H1 (cell line): Measurements from ENCODE around the gene EGFR. TPM values are rescaled to one million over a fixed set of nuclear protein-coding genes. Genes with fewer than 3 reads are reported as not detected.

ENCODE experiments used
- CTCF ChIA-PET: fragments of 300-600 bp; sonication (Branson Sonifier 250); formaldehyde crosslinking; loops from one replicate; lab custom pipeline; 2021; ENCODE audit not compliant: partially characterized antibody; lab: Charles Lee
- POLR2A ChIA-PET: fragments of 300-600 bp; sonication (Branson Sonifier 250); formaldehyde crosslinking; loops from one replicate; lab custom pipeline; 2021; ENCODE audit warnings: inconsistent platforms; ENCODE audit not compliant: partially characterized antibody; lab: Charles Lee
- DNase-seq, 2 experiments: peaks; one replicate each; pipeline versions ENCODE4 v3.0.0 to v3.0.0-alpha.2; 2010 to 2022; ENCODE audit warnings: low spot score in 2 of 2, low read depth in 1 of 2, mixed read lengths in 1 of 2
- FAIRE-seq: peaks from 2 replicates; lab custom pipeline; 2011; peaks lifted over from hg19 to GRCh38; lab: Jason Lieb, UNC
- H2AFZ ChIP-seq: 2 replicates; pipeline ENCODE4 v1.8.1; 2012; ENCODE audit warnings: low read length, inconsistent platforms
- H2AK5ac ChIP-seq: 2 replicates; pipeline ENCODE4 v1.6.1; 2013; ENCODE audit warnings: low read depth, low read length
- H2BK120ac ChIP-seq: replicated peaks from 2 replicates; pipeline ENCODE3; 2013; ENCODE audit warnings: low read depth, low read length, inconsistent platforms
- H2BK12ac ChIP-seq: 2 replicates; pipeline ENCODE4 v1.6.1; 2013; ENCODE audit warnings: low read depth, low read length
- H2BK15ac ChIP-seq: 2 replicates; pipeline ENCODE4 v1.6.1; 2013; ENCODE audit warnings: low read length
- H2BK20ac ChIP-seq: 2 replicates; pipeline ENCODE4 v1.6.1; 2013; ENCODE audit warnings: low read length
- H2BK5ac ChIP-seq: 2 replicates; pipeline ENCODE4 v1.6.1; 2013; ENCODE audit warnings: low read depth, low read length
- H3K14ac ChIP-seq: 2 replicates; pipeline ENCODE4 v1.6.1; 2013; ENCODE audit warnings: inconsistent platforms; ENCODE audit not compliant: insufficient read length
- H3K18ac ChIP-seq: 2 replicates; pipeline ENCODE4 v1.6.1; 2013; ENCODE audit warnings: low read length; ENCODE audit errors: extremely low read depth
- H3K23ac ChIP-seq: 2 replicates; pipeline ENCODE4 v1.6.1; 2013; ENCODE audit warnings: inconsistent platforms; ENCODE audit not compliant: insufficient read length
- H3K23me2 ChIP-seq: 2 replicates; pipeline ENCODE4 v1.6.1; 2013; ENCODE audit warnings: low read depth, low read length
- H3K27ac ChIP-seq: 2 replicates; pipeline ENCODE4 v1.6.1; 2011; ENCODE audit warnings: low read depth, low read length, inconsistent platforms
- H3K27me3 ChIP-seq, 4 experiments: replicated peaks in 1 of 4; 1 replicate in 1 of 4; 2 replicates in 3 of 4; pipeline versions ENCODE4 v1.6.1 to v1.8.1; 2011 to 2013; ENCODE audit warnings: low read length in 3 of 4, mild to moderate bottlenecking in 3 of 4, inconsistent platforms in 2 of 4, mixed read lengths in 2 of 4, moderate library complexity in 1 of 4; ENCODE audit not compliant: control insufficient read depth in 3 of 4, insufficient read depth in 3 of 4; ENCODE audit errors: extremely low read depth in 1 of 4
- H3K36me3 ChIP-seq, 4 experiments: 2 replicates each; pipeline versions ENCODE4 v1.6.1 to v1.8.1; 2011 to 2013; ENCODE audit warnings: mild to moderate bottlenecking in 4 of 4, low read length in 3 of 4, moderate library complexity in 2 of 4, control low read depth in 1 of 4, inconsistent platforms in 1 of 4; ENCODE audit not compliant: insufficient read depth in 4 of 4, control insufficient read depth in 2 of 4
- H3K4ac ChIP-seq: replicated peaks from 2 replicates; pipeline ENCODE3; 2013; ENCODE audit warnings: low read length, low read depth, mixed read lengths, inconsistent platforms; ENCODE audit not compliant: insufficient read length
- H3K4me1 ChIP-seq, 4 experiments: replicated peaks in 1 of 4; 1 replicate in 1 of 4; 2 replicates in 3 of 4; pipeline versions ENCODE4 v1.6.1 to v1.8.1; 2011 to 2013; ENCODE audit warnings: low read length in 3 of 4, inconsistent platforms in 2 of 4, mixed read lengths in 1 of 4; ENCODE audit not compliant: insufficient read depth in 4 of 4, control insufficient read depth in 3 of 4
- H3K4me2 ChIP-seq, 2 experiments: 2 replicates each; pipeline versions ENCODE4 v1.6.1 to v1.8.1; 2011 to 2013; ENCODE audit warnings: low read depth in 2 of 2, low read length in 2 of 2, control low read depth in 1 of 2, inconsistent platforms in 1 of 2, mild to moderate bottlenecking in 1 of 2; ENCODE audit not compliant: insufficient read depth in 1 of 2
- H3K4me3 ChIP-seq, 4 experiments: fragments of 200-600, 300-600 bp in 1 of 4; sonication (generic), shearing (Covaris generic), sonication (Bioruptor Twin) in 1 of 4; 2 replicates each; pipeline versions ENCODE4 v1.5.1 to v1.8.1; 2011 to 2016; ENCODE audit warnings: low read length in 4 of 4, low read depth in 3 of 4, control low read depth in 2 of 4, inconsistent platforms in 2 of 4, mild to moderate bottlenecking in 2 of 4, mixed read lengths in 1 of 4, moderate library complexity in 1 of 4; ENCODE audit not compliant: insufficient read depth in 2 of 4; ENCODE audit errors: extremely low read depth in 1 of 4
- H3K56ac ChIP-seq: replicated peaks from 2 replicates; pipeline ENCODE3; 2013; ENCODE audit warnings: low read depth, mild to moderate bottlenecking, mixed read lengths, low read length, inconsistent platforms; ENCODE audit not compliant: insufficient read length
- H3K79me1 ChIP-seq: 2 replicates; pipeline ENCODE4 v1.6.1; 2013; ENCODE audit warnings: low read depth, low read length, control low read depth
- H3K79me2 ChIP-seq, 2 experiments: 2 replicates each; pipeline versions ENCODE4 v1.6.1 to v1.8.1; 2012 to 2013; ENCODE audit warnings: low read length in 2 of 2, mild to moderate bottlenecking in 2 of 2, inconsistent platforms in 1 of 2; ENCODE audit not compliant: insufficient read depth in 2 of 2, control insufficient read depth in 1 of 2
- H3K9ac ChIP-seq, 4 experiments: replicated peaks in 1 of 4; 1 replicate in 1 of 4; 2 replicates in 3 of 4; pipeline versions ENCODE4 v1.6.1 to v1.8.1; 2011 to 2013; ENCODE audit warnings: low read depth in 3 of 4, low read length in 3 of 4, control low read depth in 2 of 4, mild to moderate bottlenecking in 2 of 4, moderate library complexity in 2 of 4, inconsistent platforms in 1 of 4; ENCODE audit errors: extremely low read depth in 1 of 4
- H3K9me3 ChIP-seq, 2 experiments: 2 replicates each; pipeline versions ENCODE4 v1.6.1 to v1.8.1; 2012 to 2013; ENCODE audit warnings: mild to moderate bottlenecking in 2 of 2, moderate library complexity in 2 of 2, control low read depth in 1 of 2, inconsistent platforms in 1 of 2, low read depth in 1 of 2, low read length in 1 of 2, mixed read lengths in 1 of 2; ENCODE audit not compliant: insufficient read depth in 2 of 2
- H4K20me1 ChIP-seq, 2 experiments: replicated peaks in 1 of 2; 2 replicates each; pipeline versions ENCODE3 to v1.8.1; 2011 to 2013; ENCODE audit warnings: inconsistent platforms in 2 of 2, low read length in 2 of 2, mild to moderate bottlenecking in 1 of 2; ENCODE audit not compliant: insufficient read depth in 2 of 2, control insufficient read depth in 1 of 2
- H4K5ac ChIP-seq: 2 replicates; pipeline ENCODE4 v1.6.1; 2013; ENCODE audit warnings: low read length, low read depth, mixed read lengths, inconsistent platforms; ENCODE audit not compliant: insufficient read length
- H4K8ac ChIP-seq: 2 replicates; pipeline ENCODE4 v1.8.0; 2013; ENCODE audit warnings: mild to moderate bottlenecking, moderate library complexity, low read length, inconsistent platforms; ENCODE audit not compliant: insufficient read depth; ENCODE audit errors: extremely low read depth
- H4K91ac ChIP-seq: replicated peaks from 2 replicates; pipeline ENCODE3; 2013; ENCODE audit warnings: low read length, mixed read lengths, inconsistent platforms; ENCODE audit not compliant: insufficient read length
- CBX8 ChIP-seq: fragments of 300-800, 300-1000 bp; sonication (generic); IDR thresholded peaks from 2 replicates; pipeline ENCODE4 v1.7.1; 2016; ENCODE audit warnings: low read depth, low read length, borderline replicate concordance
- SP2 ChIP-seq: IDR thresholded peaks from 2 replicates; pipeline ENCODE4 v1.6.1; 2012; ENCODE audit warnings: mild to moderate bottlenecking, low read length, inconsistent platforms
- SUZ12 ChIP-seq: fragments of 200-600 bp; sonication (generic); IDR thresholded peaks from 2 replicates; pipeline ENCODE4 v1.6.1; 2012; ENCODE audit warnings: mild to moderate bottlenecking, inconsistent platforms, low read length, moderate library complexity, mixed read lengths
- TAF7 ChIP-seq: optimal IDR thresholded peaks from 2 replicates; pipeline ENCODE3; 2011; ENCODE audit warnings: low read depth, mild to moderate bottlenecking, inconsistent platforms, low read length, moderate library complexity, borderline replicate concordance
- TCF12 ChIP-seq: IDR thresholded peaks from 2 replicates; pipeline ENCODE4 v1.6.1; 2011; ENCODE audit warnings: low read depth, mild to moderate bottlenecking, low read length
- WGBS, 2 experiments: shearing (Covaris generic) in 1 of 2; methylation state at CpG; one replicate each; pipeline versions ENCODE4 v1.1.6 to v1.1.7; 2013 to 2015; ENCODE audit warnings: low lambda C conversion rate in 2 of 2, mixed read lengths in 2 of 2, inconsistent platforms in 1 of 2, low coverage in 1 of 2, missing lambda C conversion rate in 1 of 2; ENCODE audit not compliant: insufficient replicate concordance in 2 of 2, insufficient coverage in 1 of 2, insufficient read length in 1 of 2; ENCODE audit errors: extremely low coverage in 1 of 2, missing lambda C conversion rate in 1 of 2; 5-methylcytosine and 5-hydroxymethylcytosine counted together
- polyA plus RNA-seq, 7 experiments: library from polyadenylated mRNA; depleted of rRNA in 3 of 7; stranded (reverse) in 5 of 7; unstranded in 2 of 7; fragments of >200 nt in 5 of 7; fragments of 200-250 nt in 2 of 7; gene quantifications; 1 replicate in 5 of 7; 2 replicates in 1 of 7; 4 replicates in 1 of 7; pipeline versions ENCODE4 v1.2.1 to v1.2.3, GENCODE V29; 2011 to 2013; ENCODE audit warnings: missing spikeins in 2 of 7, mixed read lengths in 2 of 7
- total RNA-seq: library from RNA; stranded (reverse); fragmentation: NEBNext Ultra II Directional; extraction: Animal tissue kit (Norgen Biotek cat#: 25700); gene quantifications from 2 replicates; pipeline ENCODE4 v1.2.1, GENCODE V29; 2021

The EGFR gene
- total and polyA plus RNA-seq, 2 of the 8 experiments (the other 6 are each of a cell fraction or from before 2014, with no cell fraction given), result 1.9 to 5.8 TPM

- TF ChIP-seq CBX8, result no peak
- no peak for TF ChIP-seq TAF7
- TF ChIP-seq TCF12, result no peak
- TF ChIP-seq SP2, result no peak
- TF ChIP-seq SUZ12, result no peak
- no peak overlapping the region for H4K5ac ChIP-seq
- no peak overlapping the region for H2AFZ ChIP-seq
- 66% methylated on average over 6 of the region's 6 CpGs; no CpG with 5 or more reads in 1 of the 2 experiments for WGBS, 2 experiments
- H3K4ac ChIP-seq, result no peak overlapping the region
- CTCF ChIA-PET, result interaction anchor here (0.6 to 4.2 kb wide), 7 partner anchors 10 to 127 kb away, joined by 3 to 12 read pairs (median 4); no protein-coding TSS in a partner anchor
- H3K23ac ChIP-seq, result no peak overlapping the region
- no peak overlapping the region for H3K4me3 ChIP-seq
- H2BK15ac ChIP-seq, result no peak overlapping the region
- H4K8ac ChIP-seq, result no peak overlapping the region
- no peaks in the 10 kb centered on the region for H3K36me3 ChIP-seq
- no peak overlapping the region for H3K27ac ChIP-seq
- H3K9ac ChIP-seq, result no peak overlapping the region
- H3K18ac ChIP-seq, result no peak overlapping the region
- H3K56ac ChIP-seq, result no peak overlapping the region
- no peaks in the 10 kb centered on the region for H4K20me1 ChIP-seq
- POLR2A ChIA-PET, result interaction anchor here (0.8 kb wide), 1 partner anchor 13 kb away, joined by 3 read pairs; no protein-coding TSS in a partner anchor
- H3K79me2 ChIP-seq, result no peaks in the 10 kb centered on the region
- H2BK5ac ChIP-seq, result no peak overlapping the region
- no peaks in the 10 kb centered on the region for H3K27me3 ChIP-seq
- no peak overlapping the region for H3K4me2 ChIP-seq
- H3K9me3 ChIP-seq, result no peaks in the 10 kb centered on the region
- H4K91ac ChIP-seq, result no peak overlapping the region
- H3K14ac ChIP-seq, result no peak overlapping the region
- peaks cover 0 to 6% (median under 1%) of the 10 kb centered on the region in 4 experiments; a peak in 4 of 7 replicates for H3K4me1 ChIP-seq
- no peak overlapping the region for H2AK5ac ChIP-seq
- DNase-seq (no peak), FAIRE-seq (no peak)
- H3K79me1 ChIP-seq, result no peaks in the 10 kb centered on the region
- no peak overlapping the region for H2BK20ac ChIP-seq
- 0 out of 2 replicates have a peak overlapping the region, but pooled peaks have one; percentile 63 for H2BK12ac ChIP-seq
- H2BK120ac ChIP-seq, result no peak overlapping the region
- H3K23me2 ChIP-seq, result 0 out of 2 replicates have a peak, but pooled peaks cover under 1% of the 10 kb centered on the region
These were observed 110.0 kb downstream of the EGFR start for GRCh38 chr7:55128693-55129394.
